Sciatic nerve (tissue), 1 donor: ENCODE results near the gene OR7A17. TPM values are rescaled to one million over a fixed set of nuclear protein-coding genes. Genes with fewer than 3 reads are reported as not detected.

ENCODE experiments used
- total RNA-seq: library from RNA; stranded (reverse); fragmentation: NEBNext Ultra II Directional; extraction: Animal tissue kit (Norgen Biotek cat#: 25700); gene quantifications from one replicate; pipeline ENCODE4 v1.2.1, GENCODE V29; 2021
- donor health status: DM: no; HTN: no; CAD: no.

The OR7A17 gene
- total RNA-seq, 1 donor from 2014 or later: not detected

Other genes with a start within 250 kb of the OR7A17 start
- gene ADGRE3, start 211.3 kb downstream of the OR7A17 start, total RNA-seq: 1.9 TPM
- gene ZNF333, start 196.1 kb downstream of the OR7A17 start, total RNA-seq: 39.3 TPM
- 4.9 TPM for gene ADGRE2, start 107.6 kb downstream of the OR7A17 start, total RNA-seq
- 0.22 TPM for gene OR7A5, start 50.9 kb downstream of the OR7A17 start, total RNA-seq
- 0.04 TPM for gene OR7C1, start 50.9 kb downstream of the OR7A17 start, total RNA-seq
- gene OR7A10, start 37.2 kb downstream of the OR7A17 start, total RNA-seq: not detected
- not detected for gene OR7C2, start 55.4 kb upstream of the OR7A17 start, total RNA-seq
- gene SLC1A6, start 93.7 kb upstream of the OR7A17 start, total RNA-seq: not detected
- not detected for gene CASP14, start 163.3 kb upstream of the OR7A17 start, total RNA-seq
- gene OR1I1, start 196.1 kb upstream of the OR7A17 start, total RNA-seq: not detected
- 39.9 TPM for gene SYDE1, start 221.3 kb upstream of the OR7A17 start, total RNA-seq